H9 (cell line): ENCODE results near the gene NEGR1. TPM values are rescaled to one million over a fixed set of nuclear protein-coding genes. Genes with fewer than 3 reads are reported as not detected.

Experiments used
- DNase-seq: peaks from one replicate; pipeline ENCODE4 v3.0.0-alpha.2; 2017
- H2AFZ ChIP-seq: one replicate; pipeline ENCODE4 v1.6.1; 2013; ENCODE audit warnings: mild to moderate bottlenecking, low read length, control low read depth, moderate library complexity
- H2AK5ac ChIP-seq: 2 replicates; pipeline ENCODE4 v1.6.1; 2013; ENCODE audit warnings: low read length, control low read depth, mixed read lengths; ENCODE audit not compliant: insufficient read length
- H2BK120ac ChIP-seq: one replicate; pipeline ENCODE4 v1.6.1; 2013; ENCODE audit warnings: low read depth, mild to moderate bottlenecking, low read length, control low read depth, inconsistent platforms; ENCODE audit not compliant: poor library complexity, severe bottlenecking
- H2BK12ac ChIP-seq: 2 replicates; pipeline ENCODE4 v1.6.1; 2013; ENCODE audit warnings: low read length, control low read depth, mixed read lengths, low read depth; ENCODE audit not compliant: insufficient read length
- H2BK15ac ChIP-seq: 2 replicates; pipeline ENCODE4 v1.6.1; 2013; ENCODE audit warnings: low read depth, low read length, control low read depth
- H2BK20ac ChIP-seq: one replicate; pipeline ENCODE4 v1.6.1; 2013; ENCODE audit warnings: low read depth, mild to moderate bottlenecking, low read length, control low read depth, inconsistent platforms; ENCODE audit not compliant: poor library complexity, severe bottlenecking
- H2BK5ac ChIP-seq: 2 replicates; pipeline ENCODE4 v1.6.1; 2013; ENCODE audit warnings: low read length, control low read depth, mixed read lengths; ENCODE audit not compliant: insufficient read length
- H3K14ac ChIP-seq: 2 replicates; pipeline ENCODE4 v1.6.1; 2013; ENCODE audit warnings: low read length, control low read depth; ENCODE audit not compliant: insufficient read depth
- H3K18ac ChIP-seq: 2 replicates; pipeline ENCODE4 v1.6.1; 2013; ENCODE audit warnings: low read depth, mild to moderate bottlenecking, mixed read lengths, low read length, control low read depth; ENCODE audit not compliant: insufficient read length
- H3K23ac ChIP-seq: 2 replicates; pipeline ENCODE4 v1.6.1; 2013; ENCODE audit warnings: low read length, control low read depth, mixed read lengths, low read depth; ENCODE audit not compliant: insufficient read length
- H3K23me2 ChIP-seq: 2 replicates; pipeline ENCODE4 v1.6.1; 2013; ENCODE audit warnings: low read depth, mild to moderate bottlenecking, mixed read lengths, low read length, control low read depth; ENCODE audit not compliant: insufficient read length, poor library complexity, severe bottlenecking
- H3K27ac ChIP-seq: 2 replicates; pipeline ENCODE4 v1.5.1; 2013; ENCODE audit warnings: low read length, control low read depth, mixed read lengths, low read depth; ENCODE audit not compliant: insufficient read length
- H3K27me3 ChIP-seq: 2 replicates; pipeline ENCODE4 v1.6.1; 2013; ENCODE audit warnings: low read length, control low read depth, inconsistent platforms; ENCODE audit not compliant: insufficient read depth
- H3K4ac ChIP-seq: 2 replicates; pipeline ENCODE4 v1.6.1; 2013; ENCODE audit warnings: low read depth, mild to moderate bottlenecking, control low read depth, inconsistent platforms, low read length, moderate library complexity
- H3K4me1 ChIP-seq: 2 replicates; pipeline ENCODE4 v1.6.1; 2013; ENCODE audit warnings: low read length, control low read depth, inconsistent platforms; ENCODE audit not compliant: insufficient read depth
- H3K4me2 ChIP-seq: 2 replicates; pipeline ENCODE4 v1.6.1; 2013; ENCODE audit warnings: low read length, control low read depth, mixed read lengths; ENCODE audit not compliant: insufficient read length, insufficient read depth
- H3K56ac ChIP-seq: 2 replicates; pipeline ENCODE4 v1.6.1; 2013; ENCODE audit warnings: low read depth, mild to moderate bottlenecking, mixed read lengths, low read length, control low read depth; ENCODE audit not compliant: insufficient read length
- H3K79me1 ChIP-seq: 2 replicates; pipeline ENCODE4 v1.6.1; 2013; ENCODE audit warnings: low read depth, mild to moderate bottlenecking, moderate library complexity, low read length, control low read depth, inconsistent platforms; ENCODE audit not compliant: insufficient read depth, poor library complexity, severe bottlenecking
- H3K79me2 ChIP-seq: 2 replicates; pipeline ENCODE4 v1.6.1; 2013; ENCODE audit warnings: low read length, control low read depth, inconsistent platforms; ENCODE audit not compliant: insufficient read depth
- H3K9ac ChIP-seq: 2 replicates; pipeline ENCODE4 v1.6.1; 2013; ENCODE audit warnings: low read length, control low read depth, mixed read lengths; ENCODE audit not compliant: insufficient read length; ENCODE audit errors: extremely low read depth
- H3K9me3 ChIP-seq: one replicate; pipeline ENCODE4 v1.6.1; 2013; ENCODE audit warnings: low read depth, low read length, inconsistent platforms; ENCODE audit not compliant: control insufficient read depth
- H3T11ph ChIP-seq: one replicate; pipeline ENCODE4 v1.6.1; 2013; ENCODE audit warnings: mild to moderate bottlenecking, low read length, control low read depth, inconsistent platforms
- H4K20me1 ChIP-seq: one replicate; pipeline ENCODE4 v1.6.1; 2013; ENCODE audit not compliant: control insufficient read depth, insufficient read length, insufficient read depth
- H4K5ac ChIP-seq: 2 replicates; pipeline ENCODE4 v1.6.1; 2013; ENCODE audit warnings: low read depth, mild to moderate bottlenecking, mixed read lengths, low read length, control low read depth; ENCODE audit not compliant: insufficient read length
- H4K8ac ChIP-seq: replicated peaks from 2 replicates; pipeline ENCODE4 v1.6.1; 2013; ENCODE audit warnings: low read length, control low read depth, mixed read lengths, low read depth; ENCODE audit not compliant: insufficient read length
- H4K91ac ChIP-seq: 2 replicates; pipeline ENCODE4 v1.6.1; 2013; ENCODE audit warnings: low read depth, mild to moderate bottlenecking, moderate library complexity, mixed read lengths, low read length, control low read depth; ENCODE audit not compliant: insufficient read length
- H3K27ac Mint-ChIP-seq, 3 experiments: 2 replicates in 2 of 3; 3 replicates in 1 of 3; pipeline ENCODE4 v1.8.0; 2020 to 2021; ENCODE audit warnings: mixed read lengths in 3 of 3, mild to moderate bottlenecking in 1 of 3, moderate library complexity in 1 of 3
- H3K27me3 Mint-ChIP-seq: 2 replicates; pipeline ENCODE4 v1.8.0; 2021; ENCODE audit warnings: low read depth, mild to moderate bottlenecking, moderate library complexity, mixed read lengths
- H3K36me3 Mint-ChIP-seq, 3 experiments: 2 replicates in 2 of 3; 3 replicates in 1 of 3; pipeline ENCODE4 v1.8.0; 2020 to 2021; ENCODE audit warnings: low read depth in 3 of 3, mixed read lengths in 3 of 3; ENCODE audit not compliant: insufficient read depth in 1 of 3
- H3K4me1 Mint-ChIP-seq, 2 experiments: 2 replicates each; pipeline ENCODE4 v1.8.0; 2020; ENCODE audit warnings: mixed read lengths in 2 of 2
- H3K4me3 Mint-ChIP-seq, 2 experiments: 2 replicates in 1 of 2; 3 replicates in 1 of 2; pipeline ENCODE4 v1.8.0; 2020 to 2021; ENCODE audit warnings: mild to moderate bottlenecking in 2 of 2, mixed read lengths in 2 of 2, moderate library complexity in 1 of 2
- H3K9me3 Mint-ChIP-seq, 2 experiments: 2 replicates in 1 of 2; 3 replicates in 1 of 2; pipeline ENCODE4 v1.8.0; 2020; ENCODE audit warnings: mild to moderate bottlenecking in 2 of 2, mixed read lengths in 2 of 2, moderate library complexity in 1 of 2
- CTCF ChIP-seq: fragments of 200-600 bp; sonication (generic); conservative IDR thresholded peaks from 3 replicates; pipeline ENCODE4 v1.8.0; 2021; ENCODE audit warnings: antibody characterized with exemption, mild to moderate bottlenecking
- WGBS: extraction: QIAGEN DNeasy Blood & Tissue Kit; methylation state at CpG from one replicate; pipeline ENCODE4 v1.1.7; 2013; ENCODE audit warnings: missing lambda C conversion rate, low lambda C conversion rate, mixed read lengths; ENCODE audit not compliant: insufficient read length; ENCODE audit errors: extremely low coverage; 5-methylcytosine and 5-hydroxymethylcytosine counted together
- total RNA-seq: library from RNA; stranded (reverse); gene quantifications from 2 replicates; pipeline ENCODE4 v1.2.1, GENCODE V29; 2021

Gene NEGR1
- total RNA-seq, 1 experiment from 2014 or later = 0.13 TPM

GRCh38 chr1:72202761-72203160, 79.6 kb downstream of the NEGR1 start:
- DNase-seq = no peak
- no peak overlapping the region for H4K5ac ChIP-seq
- H2BK12ac ChIP-seq = no peak overlapping the region
- Mint-ChIP-seq H3K4me1 (no peaks in the 10 kb centered on the region), H3K4me3 (no peak overlapping the region), H3K27ac (no peak overlapping the region), H3K9me3 (peaks cover 4 to 7% of the 10 kb centered on the region in 2 experiments; a peak in 3 of 5 replicates), H3K36me3 (peaks cover 0 to 9% (median 5%) of the 10 kb centered on the region in 3 experiments; a peak in 2 of 7 replicates), H3K27me3 (no peaks in the 10 kb centered on the region)
- no peaks in the 10 kb centered on the region for H3K9me3 ChIP-seq
- no peak overlapping the region for H2BK15ac ChIP-seq
- H4K91ac ChIP-seq = no peak overlapping the region
- H3K56ac ChIP-seq = no peak overlapping the region
- H2BK20ac ChIP-seq = no peak overlapping the region
- WGBS = no CpG with 5 or more reads among the region's 2 CpGs
- H3K4ac ChIP-seq = no peak overlapping the region
- H2BK120ac ChIP-seq = no peak overlapping the region
- H3K79me1 ChIP-seq = no peaks in the 10 kb centered on the region
- no peak overlapping the region for H4K8ac ChIP-seq
- no peak overlapping the region for H3K23ac ChIP-seq
- H3K4me2 ChIP-seq = no peak overlapping the region
- H2BK5ac ChIP-seq = no peak overlapping the region
- no peaks in the 10 kb centered on the region for H4K20me1 ChIP-seq
- no peaks in the 10 kb centered on the region for H3K4me1 ChIP-seq
- H3K14ac ChIP-seq = no peak overlapping the region
- no peak overlapping the region for H2AK5ac ChIP-seq
- H3K18ac ChIP-seq = no peak overlapping the region
- H3K9ac ChIP-seq = no peak overlapping the region
- no peak overlapping the region for H2AFZ ChIP-seq
- no peaks in the 10 kb centered on the region for H3K27me3 ChIP-seq
- H3K79me2 ChIP-seq = no peaks in the 10 kb centered on the region
- H3K27ac ChIP-seq = no peak overlapping the region
- no peaks in the 10 kb centered on the region for H3K23me2 ChIP-seq
- no peak overlapping the region for H3T11ph ChIP-seq
- TF ChIP-seq CTCF = no peak
